ENCODE data around the gene LSM3. TPM values are rescaled to one million over a fixed set of nuclear protein-coding genes. Genes with fewer than 3 reads are reported as not detected.

LSM3 gene
- total RNA-seq, 1 donor from 2014 or later: 9.5 TPM

- FAIRE-seq (no peak), DNase-seq (ENCODE audit: low read depth) (no peak)
- H4K20me1 ChIP-seq (ENCODE audit: insufficient read depth, low read length): no peaks in the 10 kb centered on the region
- Mint-ChIP-seq H3K9me3 (ENCODE audit: unreplicated experiment) (peaks cover 11% of the 10 kb centered on the region), H3K27ac (ENCODE audit: unreplicated experiment) (no peak overlapping the region), H3K27me3 (ENCODE audit: low read depth, unreplicated experiment) (peaks cover 22% of the 10 kb centered on the region), H3K36me3 (ENCODE audit: low read depth, unreplicated experiment) (peaks cover 8% of the 10 kb centered on the region), H3K4me3 (ENCODE audit: unreplicated experiment) (no peak overlapping the region), H3K4me1 (ENCODE audit: low read depth, unreplicated experiment) (peaks cover 6% of the 10 kb centered on the region)
- H3K79me2 ChIP-seq (ENCODE audit: insufficient read depth, low read length): no peaks in the 10 kb centered on the region
- H3K9ac ChIP-seq (ENCODE audit: low read length): no peak overlapping the region
- no peak overlapping the region for H2AFZ ChIP-seq (ENCODE audit: low read depth, low read length)
- H3K4me1 ChIP-seq (ENCODE audit: insufficient read depth, low read length): no peaks in the 10 kb centered on the region
- H3K36me3 ChIP-seq (ENCODE audit: insufficient read depth, low read length): no peaks in the 10 kb centered on the region
- H3K4me3 ChIP-seq (ENCODE audit: insufficient read depth, low read depth, low read length): no peak overlapping the region
- peaks cover 3% of the 10 kb centered on the region for H3K27me3 ChIP-seq (ENCODE audit: insufficient read depth, low read length)
- no peak overlapping the region for H3K27ac ChIP-seq (ENCODE audit: low read depth, low read length)
- TF ChIP-seq CTCF (IDR thresholded peaks at IDR 0.05; ENCODE audit: insufficient read depth, low read depth, low read length) (no peak), EZH2 (IDR thresholded peaks at IDR 0.05; ENCODE audit: insufficient read depth, low read length) (no peak)
- H3K9me3 ChIP-seq (ENCODE audit: insufficient read depth, low read depth, low read length): peaks cover 3% of the 10 kb centered on the region
- no peak overlapping the region for H3K4me2 ChIP-seq (ENCODE audit: low read length)
Observed at GRCh38 chr3:14238356-14238755, 59.7 kb downstream of the LSM3 start.

GRCh38 chr3:14238930-14239329 lies 60.3 kb downstream of the LSM3 start:
- H3K36me3 ChIP-seq (ENCODE audit: insufficient read depth, low read length): no peaks in the 10 kb centered on the region
- H3K4me3 ChIP-seq (ENCODE audit: insufficient read depth, low read depth, low read length): no peak overlapping the region
- H3K9me3 Mint-ChIP-seq (ENCODE audit: unreplicated experiment): peaks cover 8% of the 10 kb centered on the region
- no peak overlapping the region for H3K9ac ChIP-seq (ENCODE audit: low read length)
- H3K36me3 Mint-ChIP-seq (ENCODE audit: low read depth, unreplicated experiment): peaks cover 6% of the 10 kb centered on the region
- FAIRE-seq: no peak
- no peaks in the 10 kb centered on the region for H3K9me3 ChIP-seq (ENCODE audit: insufficient read depth, low read depth, low read length)
- no peaks in the 10 kb centered on the region for H3K4me1 ChIP-seq (ENCODE audit: insufficient read depth, low read length)
- H3K4me2 ChIP-seq (ENCODE audit: low read length): no peak overlapping the region
- H2AFZ ChIP-seq (ENCODE audit: low read depth, low read length): no peak overlapping the region
- H4K20me1 ChIP-seq (ENCODE audit: insufficient read depth, low read length): no peaks in the 10 kb centered on the region
- no peak overlapping the region for H3K4me3 Mint-ChIP-seq (ENCODE audit: unreplicated experiment)
- no peak overlapping the region for H3K27ac Mint-ChIP-seq (ENCODE audit: unreplicated experiment)
- H3K79me2 ChIP-seq (ENCODE audit: insufficient read depth, low read length): no peaks in the 10 kb centered on the region
- no peak for DNase-seq (ENCODE audit: low read depth)
- H3K27me3 Mint-ChIP-seq (ENCODE audit: low read depth, unreplicated experiment): peaks cover 24% of the 10 kb centered on the region
- peaks cover 6% of the 10 kb centered on the region for H3K4me1 Mint-ChIP-seq (ENCODE audit: low read depth, unreplicated experiment)
- TF ChIP-seq CTCF (IDR thresholded peaks at IDR 0.05; ENCODE audit: insufficient read depth, low read depth, low read length) (no peak), EZH2 (IDR thresholded peaks at IDR 0.05; ENCODE audit: insufficient read depth, low read length) (no peak)
- no peak overlapping the region for H3K27ac ChIP-seq (ENCODE audit: low read depth, low read length)
- peaks cover 3% of the 10 kb centered on the region for H3K27me3 ChIP-seq (ENCODE audit: insufficient read depth, low read length)

GRCh38 chr3:14239940-14240339 lies 61.3 kb downstream of the LSM3 start:
- Mint-ChIP-seq H3K9me3 (ENCODE audit: unreplicated experiment) (peaks cover 5% of the 10 kb centered on the region), H3K4me3 (ENCODE audit: unreplicated experiment) (no peak overlapping the region), H3K27me3 (ENCODE audit: low read depth, unreplicated experiment) (peaks cover 30% of the 10 kb centered on the region), H3K36me3 (ENCODE audit: low read depth, unreplicated experiment) (peaks cover 6% of the 10 kb centered on the region), H3K27ac (ENCODE audit: unreplicated experiment) (no peak overlapping the region), H3K4me1 (ENCODE audit: low read depth, unreplicated experiment) (peaks cover 2% of the 10 kb centered on the region)
- Histone ChIP-seq H3K4me2 (ENCODE audit: low read length) (no peak overlapping the region), H3K9me3 (ENCODE audit: insufficient read depth, low read depth, low read length) (no peaks in the 10 kb centered on the region), H3K4me3 (ENCODE audit: insufficient read depth, low read depth, low read length) (no peak overlapping the region), H3K36me3 (ENCODE audit: insufficient read depth, low read length) (no peaks in the 10 kb centered on the region), H3K27me3 (ENCODE audit: insufficient read depth, low read length) (peaks cover 3% of the 10 kb centered on the region), H3K4me1 (ENCODE audit: insufficient read depth, low read length) (no peaks in the 10 kb centered on the region), H3K9ac (ENCODE audit: low read length) (no peak overlapping the region), H3K27ac (ENCODE audit: low read depth, low read length) (no peak overlapping the region), H2AFZ (ENCODE audit: low read depth, low read length) (no peak overlapping the region), H3K79me2 (ENCODE audit: insufficient read depth, low read length) (no peaks in the 10 kb centered on the region), H4K20me1 (ENCODE audit: insufficient read depth, low read length) (no peaks in the 10 kb centered on the region)
- no peak for DNase-seq (ENCODE audit: low read depth)
- no peak for FAIRE-seq
- TF ChIP-seq EZH2 (IDR thresholded peaks at IDR 0.05; ENCODE audit: insufficient read depth, low read length): no peak
- no peak for TF ChIP-seq CTCF (IDR thresholded peaks at IDR 0.05; ENCODE audit: insufficient read depth, low read depth, low read length)

Measured in astrocyte (in vitro differentiated cells and primary cell).